GM13977 (cell line): ENCODE results near the gene IGF2BP3.

ENCODE experiments used
- DNase-seq: peaks from one replicate; pipeline ENCODE4 v3.0.0; 2012; ENCODE audit warnings: low spot score
- in situ Hi-C: fragments of 300-500 bp; cut with MboI; formaldehyde crosslinking; loops from one replicate; pipeline ENCODE4 v1.12.0; 2022; ENCODE audit warnings: low sequenced_read_pairs, low pct_unique_long_range_greater_than_20kb, mixed read lengths, inconsistent platforms; ENCODE audit not compliant: unreplicated experiment
- TF ChIP-seq, protein P1 (sequence below): IDR thresholded peaks from 2 replicates; pipeline ENCODE4 v1.5.1; 2012; ENCODE audit warnings: mild to moderate bottlenecking, control low read depth; ENCODE audit not compliant: insufficient read depth; ENCODE audit errors: extremely low read depth, missing control alignments

Gene IGF2BP3

DNA sequence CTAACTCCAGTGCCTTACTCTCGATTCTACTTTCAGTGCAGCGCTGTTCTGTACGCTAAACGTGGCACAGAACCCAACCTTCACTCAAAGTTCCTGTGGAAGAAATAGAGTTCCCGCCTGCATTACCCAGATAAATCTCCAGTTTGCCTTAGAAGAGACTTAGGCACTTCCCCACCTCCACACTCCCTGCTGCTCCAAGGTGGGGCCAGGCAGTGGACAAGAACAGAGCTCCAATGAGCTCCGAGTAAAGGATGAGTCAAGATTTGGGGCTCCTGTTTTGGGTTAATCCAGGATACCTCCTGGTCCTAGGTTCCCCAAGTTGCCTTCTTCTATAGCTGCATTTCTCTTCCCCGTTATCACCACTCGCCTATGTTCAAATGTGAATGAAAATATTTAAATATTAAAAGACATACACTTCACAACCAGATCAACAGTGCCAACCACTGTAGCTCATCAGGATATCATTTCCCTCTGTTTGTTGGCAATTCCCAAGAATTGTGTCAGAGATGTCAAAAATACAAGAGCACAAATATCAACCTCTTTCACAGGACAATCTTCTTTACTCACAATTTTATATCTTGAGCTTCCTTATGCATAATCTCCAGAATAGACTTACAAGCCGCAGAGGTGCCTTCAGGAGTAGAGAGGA lies 123.1 kb downstream of the IGF2BP3 start:
- DNase-seq = no peak
- in situ Hi-C loops = no loop called here
- TF ChIP-seq, protein P1, sequence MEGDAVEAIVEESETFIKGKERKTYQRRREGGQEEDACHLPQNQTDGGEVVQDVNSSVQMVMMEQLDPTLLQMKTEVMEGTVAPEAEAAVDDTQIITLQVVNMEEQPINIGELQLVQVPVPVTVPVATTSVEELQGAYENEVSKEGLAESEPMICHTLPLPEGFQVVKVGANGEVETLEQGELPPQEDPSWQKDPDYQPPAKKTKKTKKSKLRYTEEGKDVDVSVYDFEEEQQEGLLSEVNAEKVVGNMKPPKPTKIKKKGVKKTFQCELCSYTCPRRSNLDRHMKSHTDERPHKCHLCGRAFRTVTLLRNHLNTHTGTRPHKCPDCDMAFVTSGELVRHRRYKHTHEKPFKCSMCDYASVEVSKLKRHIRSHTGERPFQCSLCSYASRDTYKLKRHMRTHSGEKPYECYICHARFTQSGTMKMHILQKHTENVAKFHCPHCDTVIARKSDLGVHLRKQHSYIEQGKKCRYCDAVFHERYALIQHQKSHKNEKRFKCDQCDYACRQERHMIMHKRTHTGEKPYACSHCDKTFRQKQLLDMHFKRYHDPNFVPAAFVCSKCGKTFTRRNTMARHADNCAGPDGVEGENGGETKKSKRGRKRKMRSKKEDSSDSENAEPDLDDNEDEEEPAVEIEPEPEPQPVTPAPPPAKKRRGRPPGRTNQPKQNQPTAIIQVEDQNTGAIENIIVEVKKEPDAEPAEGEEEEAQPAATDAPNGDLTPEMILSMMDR = no peak

DNA sequence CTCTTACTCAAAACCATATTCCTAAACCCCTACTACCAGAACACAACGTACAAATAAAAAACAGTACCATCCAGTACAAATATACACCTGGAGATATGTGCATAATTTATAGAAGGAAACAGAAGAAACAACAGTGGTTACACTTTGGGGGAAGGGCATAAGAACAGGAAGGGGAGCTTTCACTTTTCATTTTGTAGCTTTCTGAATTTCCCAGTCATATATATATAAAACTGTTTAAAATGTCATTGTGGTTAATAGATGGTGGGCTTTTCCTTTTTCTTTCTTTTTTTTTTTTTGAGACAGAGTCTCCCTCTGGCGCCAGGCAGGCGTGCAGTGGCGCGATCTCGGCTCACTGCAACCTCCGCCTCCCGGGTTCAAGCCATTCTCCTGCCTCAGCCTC lies 124.0 kb downstream of the IGF2BP3 start:
- TF ChIP-seq, protein P1 = no peak
- in situ Hi-C loops = no loop called here
- peak; percentile 44 for DNase-seq

DNA sequence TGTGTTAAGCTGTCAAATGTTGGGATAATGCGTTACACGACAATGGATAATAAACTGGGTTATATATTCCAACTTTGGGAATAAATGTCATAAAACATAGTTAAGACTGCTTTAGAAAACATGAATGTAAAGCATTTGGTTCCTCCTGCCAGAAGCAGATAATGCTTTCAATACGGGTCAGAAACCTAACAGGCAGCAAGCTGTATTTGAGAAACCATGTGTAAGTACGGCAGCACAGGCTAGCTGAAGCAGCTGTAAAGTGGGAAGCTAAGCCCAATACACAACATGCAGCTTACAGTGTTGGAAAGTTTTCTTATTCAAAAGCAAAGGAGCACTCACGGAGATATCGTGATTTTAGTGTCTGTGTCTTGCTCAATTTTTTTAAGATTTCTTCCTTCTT lies 124.7 kb downstream of the IGF2BP3 start:
- TF ChIP-seq, protein P1 = no peak
- in situ Hi-C loops = no loop called here
- DNase-seq = no peak

DNA sequence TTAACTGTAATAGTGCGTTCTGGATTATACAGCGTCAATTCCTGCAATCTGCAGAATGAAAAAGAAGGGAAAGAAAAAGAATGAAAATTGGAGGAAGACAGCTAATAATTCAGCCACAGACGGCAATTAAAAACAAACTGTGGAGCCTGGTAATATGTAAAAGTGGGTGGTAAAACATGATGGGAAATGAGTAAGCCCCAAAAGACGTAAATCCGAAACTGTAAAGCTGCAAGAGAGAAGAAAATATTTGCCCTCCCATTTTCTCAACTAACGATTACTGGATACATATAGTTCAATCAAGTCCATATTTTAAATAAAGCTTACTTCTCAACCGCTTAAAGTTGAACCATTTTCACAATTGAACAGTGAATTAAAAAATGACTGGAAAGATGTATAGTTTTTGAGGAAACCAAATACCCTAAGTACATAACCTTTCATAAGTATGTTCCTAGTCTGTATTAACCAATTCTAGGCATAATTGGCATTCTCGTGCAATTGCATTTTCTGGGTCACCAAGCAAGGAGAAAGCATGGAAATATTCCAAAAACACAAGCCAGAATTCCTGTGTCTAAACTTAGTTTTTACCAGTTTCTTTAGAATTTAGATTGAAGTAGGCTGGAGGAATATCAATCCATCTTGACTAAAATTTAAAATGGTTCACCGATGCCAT lies 126.3 kb downstream of the IGF2BP3 start:
- in situ Hi-C loops = no loop called here
- no peak for DNase-seq
- TF ChIP-seq, protein P1 = no peak

DNA sequence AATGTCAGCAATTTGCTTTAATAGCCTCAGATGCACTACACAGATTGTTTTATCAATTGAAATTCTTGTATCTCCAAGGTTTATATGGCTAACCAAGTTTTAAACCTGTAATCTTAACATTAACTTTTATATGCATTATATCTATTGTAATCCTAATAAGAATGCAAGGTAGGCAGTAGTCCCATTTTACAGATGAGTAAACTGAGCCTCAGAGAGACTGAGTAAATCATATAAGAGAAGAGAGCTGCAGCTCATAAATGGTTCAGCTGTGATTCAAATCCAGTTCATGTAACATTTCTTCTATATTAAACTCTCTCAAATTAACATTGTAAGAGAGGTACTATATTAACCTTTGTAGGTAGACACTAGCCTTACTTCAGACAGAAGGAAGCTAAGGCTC lies 127.2 kb downstream of the IGF2BP3 start:
- TF ChIP-seq, protein P1 = no peak
- in situ Hi-C loops = no loop called here
- DNase-seq = no peak

DNA sequence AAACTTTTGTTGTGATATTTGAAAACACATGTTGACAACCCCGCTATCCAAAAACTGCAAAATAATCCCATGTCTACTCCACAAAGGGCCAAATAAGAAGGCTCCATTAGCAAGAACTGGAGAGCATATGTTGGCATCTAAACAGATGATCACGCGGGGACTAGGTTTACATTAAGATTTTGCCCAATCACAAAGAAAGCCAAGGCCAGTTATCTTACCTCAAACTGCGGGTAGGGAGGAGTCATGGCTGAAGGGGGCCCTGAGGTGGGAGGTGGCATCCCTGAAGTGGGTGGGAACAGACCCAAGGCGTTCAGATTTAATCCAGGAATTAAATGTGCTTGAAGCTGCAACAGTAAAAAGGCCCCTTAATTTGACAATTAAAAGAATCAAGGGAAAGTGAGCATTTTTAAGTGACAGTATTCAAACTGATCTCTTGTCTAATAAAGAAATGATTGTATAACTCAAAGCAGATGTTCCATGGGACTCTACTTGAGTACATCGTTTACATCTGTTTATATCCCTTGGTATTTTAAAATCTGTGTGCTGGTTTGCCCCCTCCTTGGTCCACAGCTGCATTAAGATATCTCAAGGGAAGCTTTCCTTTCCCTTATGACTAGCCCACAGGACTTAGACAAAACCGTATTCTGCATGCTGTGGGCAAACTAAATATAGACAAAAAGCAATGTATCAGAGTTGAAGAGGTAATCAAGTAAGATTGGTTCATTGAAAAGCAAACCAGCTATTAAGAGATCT lies 128.3 kb downstream of the IGF2BP3 start:
- in situ Hi-C loops = no loop called here
- TF ChIP-seq, protein P1 = no peak
- no peak for DNase-seq
